ENCODE measurements around the gene NTSR1. TPM values are rescaled to one million over a fixed set of nuclear protein-coding genes. Genes with fewer than 3 reads are reported as not detected.

Gene NTSR1
- polyA plus RNA-seq, 3 donors = 0.35 to 2.5 (median 0.40) TPM

DNA sequence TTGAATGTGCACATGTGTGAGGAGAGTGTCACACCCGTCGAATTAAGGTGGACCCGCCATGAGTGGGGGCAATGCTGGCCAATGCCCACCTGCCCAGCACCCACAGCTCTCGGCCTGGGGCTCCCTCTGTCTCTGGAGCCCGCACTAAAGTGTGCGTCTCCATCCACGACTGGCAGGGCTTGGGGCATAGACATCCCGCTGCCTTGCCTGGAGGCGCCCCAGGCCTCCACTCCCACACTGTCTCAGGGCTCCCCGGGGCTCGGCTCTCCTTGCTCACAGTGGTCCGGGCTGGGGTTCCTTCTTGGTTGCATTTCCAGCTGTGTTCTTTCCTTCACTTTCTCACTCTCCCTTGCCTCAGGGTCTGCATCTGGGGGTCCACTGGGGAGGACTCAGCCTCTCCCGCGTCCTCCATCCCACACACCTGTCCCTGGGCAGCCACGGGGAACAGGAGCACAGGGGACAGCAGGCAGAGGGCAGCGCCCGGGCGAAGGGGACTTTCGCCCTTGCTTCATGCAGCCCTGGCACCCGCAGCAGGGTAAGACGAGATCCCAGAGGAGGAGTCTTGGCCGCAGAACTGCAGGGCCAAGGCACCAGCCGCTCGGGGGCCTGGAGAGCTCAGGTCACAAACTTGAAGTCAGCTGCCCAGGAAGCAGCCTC is 67.5 kb downstream of the NTSR1 start:
- no peaks in the 10 kb centered on the region for H4K20me1 ChIP-seq (ENCODE audit: insufficient read depth, low read length)
- no peaks in the 10 kb centered on the region for H3K9me3 ChIP-seq (replicated peaks in 1 of 2; ENCODE audit: control insufficient read depth in 1 of 2, insufficient read depth in 1 of 2, low read length in 2 of 2)
- H3K4me3 Mint-ChIP-seq = no peak overlapping the region
- H3K79me2 ChIP-seq (ENCODE audit: insufficient read depth, low read length) = no peaks in the 10 kb centered on the region
- H3K36me3 ChIP-seq (replicated peaks in 1 of 2; ENCODE audit: control insufficient read depth in 1 of 2, insufficient read depth in 2 of 2, low read length in 2 of 2) = no peaks in the 10 kb centered on the region
- peak overlapping the region; percentile 39 for H3K4me2 ChIP-seq (replicated peaks; ENCODE audit: extremely low read depth, low read length, poor library complexity, severe bottlenecking)
- no peak for DNase-seq
- TF ChIP-seq, protein P1, sequence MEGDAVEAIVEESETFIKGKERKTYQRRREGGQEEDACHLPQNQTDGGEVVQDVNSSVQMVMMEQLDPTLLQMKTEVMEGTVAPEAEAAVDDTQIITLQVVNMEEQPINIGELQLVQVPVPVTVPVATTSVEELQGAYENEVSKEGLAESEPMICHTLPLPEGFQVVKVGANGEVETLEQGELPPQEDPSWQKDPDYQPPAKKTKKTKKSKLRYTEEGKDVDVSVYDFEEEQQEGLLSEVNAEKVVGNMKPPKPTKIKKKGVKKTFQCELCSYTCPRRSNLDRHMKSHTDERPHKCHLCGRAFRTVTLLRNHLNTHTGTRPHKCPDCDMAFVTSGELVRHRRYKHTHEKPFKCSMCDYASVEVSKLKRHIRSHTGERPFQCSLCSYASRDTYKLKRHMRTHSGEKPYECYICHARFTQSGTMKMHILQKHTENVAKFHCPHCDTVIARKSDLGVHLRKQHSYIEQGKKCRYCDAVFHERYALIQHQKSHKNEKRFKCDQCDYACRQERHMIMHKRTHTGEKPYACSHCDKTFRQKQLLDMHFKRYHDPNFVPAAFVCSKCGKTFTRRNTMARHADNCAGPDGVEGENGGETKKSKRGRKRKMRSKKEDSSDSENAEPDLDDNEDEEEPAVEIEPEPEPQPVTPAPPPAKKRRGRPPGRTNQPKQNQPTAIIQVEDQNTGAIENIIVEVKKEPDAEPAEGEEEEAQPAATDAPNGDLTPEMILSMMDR (IDR thresholded peaks at IDR 0.05) = no peak
- no peaks in the 10 kb centered on the region for H3K36me3 Mint-ChIP-seq
- H3K4me3 ChIP-seq (replicated peaks in 1 of 3; ENCODE audit: low read depth in 2 of 3, low read length in 3 of 3) = peak overlapping the region in 1 of 3 experiments; percentile 32
- peaks cover 53% of the 10 kb centered on the region for H3K4me1 Mint-ChIP-seq
- H2AFZ ChIP-seq (ENCODE audit: insufficient read depth, low read depth, low read length, poor library complexity, severe bottlenecking) = peak overlapping the region; percentile 30
- H3K27ac ChIP-seq (ENCODE audit: low read depth in 1 of 2, low read length in 2 of 2) = peak overlapping the region; percentile 53 to 55
- intact Hi-C loops (cut with micrococcal nuclease) = no loop called here
- H3K9me3 Mint-ChIP-seq = peaks cover 0 to 5% (median 2%) of the 10 kb centered on the region in 7 donors
- 91% methylated on average over 21 of the region's 24 CpGs for WGBS (ENCODE audit: insufficient coverage)
- H3K27ac Mint-ChIP-seq = peak overlapping the region in 6 of 7 donors; percentile 35 to 81 (median 64)
- no peaks in the 10 kb centered on the region for H3K27me3 ChIP-seq (ENCODE audit: control insufficient read depth in 2 of 2, insufficient read depth in 2 of 2, low read length in 2 of 2)
- H3K27me3 Mint-ChIP-seq (ENCODE audit: low read depth in 3 of 3) = peaks cover 0 to 9% (median 6%) of the 10 kb centered on the region in 3 donors
- H3K9ac ChIP-seq (ENCODE audit: insufficient read depth, low read length, poor library complexity, severe bottlenecking) = no peak overlapping the region
- H3K4me1 ChIP-seq (ENCODE audit: control insufficient read depth in 1 of 2, insufficient read depth in 2 of 2, low read length in 2 of 2) = peaks cover 51 to 59% of the 10 kb centered on the region in 2 donors

DNA sequence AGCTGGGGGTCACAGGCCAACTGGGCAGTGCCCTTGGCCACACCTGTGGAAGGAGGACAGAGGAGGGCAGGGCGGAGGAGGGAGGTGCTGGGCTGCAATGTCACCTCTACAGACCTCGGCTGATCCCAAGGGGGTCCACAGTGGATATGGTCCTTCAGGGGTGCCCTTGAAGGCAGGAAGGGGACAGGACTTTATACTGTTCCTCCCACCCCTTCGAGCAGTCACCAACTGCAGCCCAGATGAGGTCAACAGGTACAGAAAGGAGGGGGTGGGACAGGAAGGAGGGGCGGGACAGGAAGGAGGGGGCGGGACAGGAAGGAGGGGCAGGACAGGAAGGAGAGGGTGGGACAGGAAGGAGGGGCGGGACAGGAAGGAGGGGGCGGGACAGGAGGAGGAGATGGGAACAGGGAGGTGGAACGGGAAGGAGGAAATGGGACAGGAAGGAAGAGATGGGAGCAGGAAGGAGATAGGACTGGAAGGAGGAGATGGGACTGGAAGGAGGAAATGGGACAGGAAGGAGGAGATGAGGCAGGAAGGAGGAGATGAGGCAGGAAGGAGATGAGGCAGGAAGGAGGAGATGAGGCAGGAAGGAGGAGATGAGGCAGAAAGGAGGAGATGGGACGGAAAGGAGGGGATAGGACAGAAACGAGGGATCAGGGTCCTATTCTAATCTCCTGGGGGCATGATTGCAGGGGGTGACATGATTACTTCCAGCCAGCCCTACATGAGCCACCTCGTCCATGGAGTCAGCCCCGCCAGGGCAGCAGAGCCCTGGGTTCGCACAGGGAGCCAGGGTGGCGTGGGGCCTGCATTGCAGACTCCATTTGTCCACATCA is 68.3 kb downstream of the NTSR1 start:
- no peaks in the 10 kb centered on the region for H3K36me3 Mint-ChIP-seq
- no peaks in the 10 kb centered on the region for H3K9me3 ChIP-seq (replicated peaks in 1 of 2; ENCODE audit: control insufficient read depth in 1 of 2, insufficient read depth in 1 of 2, low read length in 2 of 2)
- no peaks in the 10 kb centered on the region for H3K79me2 ChIP-seq (ENCODE audit: insufficient read depth, low read length)
- no peak for DNase-seq
- H3K27me3 ChIP-seq (ENCODE audit: control insufficient read depth in 2 of 2, insufficient read depth in 2 of 2, low read length in 2 of 2) = no peaks in the 10 kb centered on the region
- no peaks in the 10 kb centered on the region for H3K36me3 ChIP-seq (replicated peaks in 1 of 2; ENCODE audit: control insufficient read depth in 1 of 2, insufficient read depth in 2 of 2, low read length in 2 of 2)
- peak overlapping the region in 6 of 7 donors; percentile 35 to 85 (median 78) for H3K27ac Mint-ChIP-seq
- peak overlapping the region in 1 of 3 experiments; percentile 32 for H3K4me3 ChIP-seq (replicated peaks in 1 of 3; ENCODE audit: low read depth in 2 of 3, low read length in 3 of 3)
- H3K4me2 ChIP-seq (replicated peaks; ENCODE audit: extremely low read depth, low read length, poor library complexity, severe bottlenecking) = peak overlapping the region; percentile 39
- peaks cover 51 to 58% of the 10 kb centered on the region in 2 donors for H3K4me1 ChIP-seq (ENCODE audit: control insufficient read depth in 1 of 2, insufficient read depth in 2 of 2, low read length in 2 of 2)
- WGBS (ENCODE audit: insufficient coverage) = 36% methylated on average over 7 of the region's 14 CpGs
- intact Hi-C loops (cut with micrococcal nuclease) = no loop called here
- H3K27me3 Mint-ChIP-seq (ENCODE audit: low read depth in 3 of 3) = peaks cover 0 to 9% (median 7%) of the 10 kb centered on the region in 3 donors
- H3K27ac ChIP-seq (ENCODE audit: low read depth in 1 of 2, low read length in 2 of 2) = peak overlapping the region; percentile 53 to 55
- H3K4me1 Mint-ChIP-seq = peaks cover 53% of the 10 kb centered on the region
- no peak overlapping the region for H3K9ac ChIP-seq (ENCODE audit: insufficient read depth, low read length, poor library complexity, severe bottlenecking)
- peak overlapping the region; percentile 30 for H2AFZ ChIP-seq (ENCODE audit: insufficient read depth, low read depth, low read length, poor library complexity, severe bottlenecking)
- H3K4me3 Mint-ChIP-seq = no peak overlapping the region
- TF ChIP-seq, protein P1 (IDR thresholded peaks at IDR 0.05) = no peak
- no peaks in the 10 kb centered on the region for H4K20me1 ChIP-seq (ENCODE audit: insufficient read depth, low read length)
- peaks cover 0 to 5% (median 2%) of the 10 kb centered on the region in 7 donors for H3K9me3 Mint-ChIP-seq
